ENCODE measurements around the gene OR56B1. TPM values are rescaled to one million over a fixed set of nuclear protein-coding genes. Genes with fewer than 3 reads are reported as not detected.

The OR56B1 gene
- total and polyA plus RNA-seq, 2 donors (not counting 1 experiment from before 2014, with no cell fraction given) = 0.61 to 1.4 TPM

DNA sequence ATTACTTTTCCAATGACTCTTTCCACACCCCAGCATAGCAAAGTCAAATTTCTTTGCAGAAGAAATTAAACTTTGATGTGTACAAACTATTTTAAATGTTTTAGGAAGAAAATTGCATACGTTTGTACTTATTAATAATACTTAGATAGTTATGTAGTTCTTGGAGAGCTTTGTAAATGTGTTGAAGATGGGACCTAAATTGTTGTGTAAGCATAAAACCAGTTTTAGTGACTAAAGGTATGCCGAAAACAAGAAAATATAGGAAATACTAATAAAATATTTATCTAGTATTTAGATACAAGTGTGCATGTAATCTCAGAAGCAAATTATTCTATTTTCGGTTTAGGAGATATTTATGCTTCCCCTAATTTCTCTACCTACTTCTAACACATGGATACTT lies 13.6 kb downstream of the OR56B1 start:
- no peaks in the 10 kb centered on the region for H3K27me3 Mint-ChIP-seq
- DNase-seq (no peak), ATAC-seq (ENCODE audit: low read depth) (no peak)
- Histone ChIP-seq H3K27ac (ENCODE audit: low read length in 2 of 2) (no peak overlapping the region), H3K4me2 (replicated peaks; ENCODE audit: low read depth, low read length, poor library complexity, severe bottlenecking) (no peak overlapping the region), H3K79me2 (ENCODE audit: control insufficient read depth, insufficient read depth, low read length) (no peaks in the 10 kb centered on the region), H3K4me1 (ENCODE audit: control insufficient read depth in 2 of 2, insufficient read depth in 2 of 2, low read length in 2 of 2) (no peaks in the 10 kb centered on the region), H3K36me3 (replicated peaks in 1 of 2; ENCODE audit: control extremely low read depth in 1 of 2, control insufficient read depth in 1 of 2, extremely low read depth in 1 of 2, insufficient read depth in 2 of 2, low read length in 1 of 2) (no peaks in the 10 kb centered on the region), H3K9ac (ENCODE audit: low read length) (no peak overlapping the region), H4K20me1 (ENCODE audit: control insufficient read depth, insufficient read depth, low read length, poor library complexity, severe bottlenecking) (no peaks in the 10 kb centered on the region), H2AFZ (ENCODE audit: insufficient read depth, low read depth, low read length, poor library complexity, severe bottlenecking) (no peak overlapping the region), H3K9me3 (ENCODE audit: control extremely low read depth in 1 of 3, control insufficient read depth in 2 of 3, insufficient read depth in 1 of 3, low read length in 2 of 3) (no peaks in the 10 kb centered on the region), H3K4me3 (ENCODE audit: control extremely low read depth in 1 of 5, extremely low read depth in 1 of 5, insufficient read depth in 1 of 5, low read depth in 2 of 5, low read length in 4 of 5) (no peak overlapping the region), H3K27me3 (replicated peaks in 1 of 4; ENCODE audit: control extremely low read depth in 1 of 4, control insufficient read depth in 3 of 4, insufficient read depth in 4 of 4, low read length in 3 of 4) (no peaks in the 10 kb centered on the region)
- POLR2A ChIA-PET = no interaction called here
- CTCF ChIA-PET = interaction anchor here (1.1 kb wide), 1 partner anchor 65 kb away, joined by 4 read pairs; the partner anchor contains the start of gene TRIM5
- H3K9me3 Mint-ChIP-seq (ENCODE audit: insufficient read depth) = no peaks in the 10 kb centered on the region
- intact Hi-C loops (cut with micrococcal nuclease) = no loop called here
- H3K27ac Mint-ChIP-seq = no peak overlapping the region
- WGBS (ENCODE audit: insufficient coverage) = no CpG with 5 or more reads among the region's 3 CpGs
- H3K4me3 Mint-ChIP-seq = no peak overlapping the region
- no peaks in the 10 kb centered on the region for H3K4me1 Mint-ChIP-seq
- TF ChIP-seq EZH2 (IDR thresholded peaks at IDR 0.05; ENCODE audit: borderline replicate concordance, insufficient read depth, low read depth, low read length, poor library complexity, severe bottlenecking) = no peak
- TF ChIP-seq, protein P1, sequence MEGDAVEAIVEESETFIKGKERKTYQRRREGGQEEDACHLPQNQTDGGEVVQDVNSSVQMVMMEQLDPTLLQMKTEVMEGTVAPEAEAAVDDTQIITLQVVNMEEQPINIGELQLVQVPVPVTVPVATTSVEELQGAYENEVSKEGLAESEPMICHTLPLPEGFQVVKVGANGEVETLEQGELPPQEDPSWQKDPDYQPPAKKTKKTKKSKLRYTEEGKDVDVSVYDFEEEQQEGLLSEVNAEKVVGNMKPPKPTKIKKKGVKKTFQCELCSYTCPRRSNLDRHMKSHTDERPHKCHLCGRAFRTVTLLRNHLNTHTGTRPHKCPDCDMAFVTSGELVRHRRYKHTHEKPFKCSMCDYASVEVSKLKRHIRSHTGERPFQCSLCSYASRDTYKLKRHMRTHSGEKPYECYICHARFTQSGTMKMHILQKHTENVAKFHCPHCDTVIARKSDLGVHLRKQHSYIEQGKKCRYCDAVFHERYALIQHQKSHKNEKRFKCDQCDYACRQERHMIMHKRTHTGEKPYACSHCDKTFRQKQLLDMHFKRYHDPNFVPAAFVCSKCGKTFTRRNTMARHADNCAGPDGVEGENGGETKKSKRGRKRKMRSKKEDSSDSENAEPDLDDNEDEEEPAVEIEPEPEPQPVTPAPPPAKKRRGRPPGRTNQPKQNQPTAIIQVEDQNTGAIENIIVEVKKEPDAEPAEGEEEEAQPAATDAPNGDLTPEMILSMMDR (IDR thresholded peaks at IDR 0.05) = no peak

DNA sequence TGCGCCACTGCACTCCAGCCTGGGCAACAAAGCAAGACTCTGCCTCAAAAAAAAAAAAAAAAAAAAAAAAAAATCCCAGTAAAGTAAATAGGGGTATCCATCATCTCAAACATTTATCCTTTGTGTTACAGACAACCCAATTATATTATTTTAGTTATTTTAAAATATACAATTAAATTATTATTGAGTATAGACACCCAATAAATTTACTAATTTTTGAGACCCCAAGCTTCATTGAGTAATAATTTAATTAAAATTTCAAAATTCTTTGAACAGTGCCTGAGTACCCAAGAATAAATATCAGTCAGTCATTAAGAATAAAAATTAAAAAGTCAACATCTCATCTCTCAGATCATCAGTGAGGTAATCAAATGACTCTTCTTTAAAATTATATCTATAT lies 17.7 kb downstream of the OR56B1 start, which contains the start of gene OR52N4:
OR52N4 (plus strand) TSS at position 301 of the 400 bp plus-strand sequence. CDS start 498 bp downstream, outside the sequence.
- no peaks in the 10 kb centered on the region for H3K4me1 ChIP-seq (ENCODE audit: control insufficient read depth in 2 of 2, insufficient read depth in 2 of 2, low read length in 2 of 2)
- no peaks in the 10 kb centered on the region for H3K27me3 ChIP-seq (replicated peaks in 1 of 4; ENCODE audit: control extremely low read depth in 1 of 4, control insufficient read depth in 3 of 4, insufficient read depth in 4 of 4, low read length in 3 of 4)
- no peak within 1 kb of the TSS for H3K9ac ChIP-seq (ENCODE audit: low read length)
- H3K4me3 ChIP-seq (ENCODE audit: control extremely low read depth in 1 of 5, extremely low read depth in 1 of 5, insufficient read depth in 1 of 5, low read depth in 2 of 5, low read length in 4 of 5) = no peak within 1 kb of the TSS
- intact Hi-C loops (cut with micrococcal nuclease) = no loop called here
- ATAC-seq (ENCODE audit: low read depth) = no peak
- Mint-ChIP-seq H3K27me3 (no peaks in the 10 kb centered on the region), H3K27ac (no peak within 1 kb of the TSS), H3K9me3 (ENCODE audit: insufficient read depth) (no peaks in the 10 kb centered on the region), H3K4me1 (no peaks in the 10 kb centered on the region), H3K4me3 (no peak within 1 kb of the TSS)
- no peaks in the 10 kb centered on the region for H3K79me2 ChIP-seq (ENCODE audit: control insufficient read depth, insufficient read depth, low read length)
- H3K4me2 ChIP-seq (replicated peaks; ENCODE audit: low read depth, low read length, poor library complexity, severe bottlenecking) = no peak within 1 kb of the TSS
- DNase-seq = no peak
- H3K27ac ChIP-seq (ENCODE audit: low read length in 2 of 2) = no peak within 1 kb of the TSS
- no peaks in the 10 kb centered on the region for H3K9me3 ChIP-seq (ENCODE audit: control extremely low read depth in 1 of 3, control insufficient read depth in 2 of 3, insufficient read depth in 1 of 3, low read length in 2 of 3)
- TF ChIP-seq, protein P1 (IDR thresholded peaks at IDR 0.05) = no peak
- TF ChIP-seq EZH2 (IDR thresholded peaks at IDR 0.05; ENCODE audit: borderline replicate concordance, insufficient read depth, low read depth, low read length, poor library complexity, severe bottlenecking) = no peak
- no CpG with 5 or more reads among the region's 1 CpG for WGBS (ENCODE audit: insufficient coverage)
- CTCF ChIA-PET = no interaction called here
- no peaks in the 10 kb centered on the region for H3K36me3 ChIP-seq (replicated peaks in 1 of 2; ENCODE audit: control extremely low read depth in 1 of 2, control insufficient read depth in 1 of 2, extremely low read depth in 1 of 2, insufficient read depth in 2 of 2, low read length in 1 of 2)
- no peak within 1 kb of the TSS for H2AFZ ChIP-seq (ENCODE audit: insufficient read depth, low read depth, low read length, poor library complexity, severe bottlenecking)
- POLR2A ChIA-PET = no interaction called here
- no peaks in the 10 kb centered on the region for H4K20me1 ChIP-seq (ENCODE audit: control insufficient read depth, insufficient read depth, low read length, poor library complexity, severe bottlenecking)

All from B cell (primary cell).